ENCODE results near the gene WDSUB1.

WDSUB1 gene

DNA sequence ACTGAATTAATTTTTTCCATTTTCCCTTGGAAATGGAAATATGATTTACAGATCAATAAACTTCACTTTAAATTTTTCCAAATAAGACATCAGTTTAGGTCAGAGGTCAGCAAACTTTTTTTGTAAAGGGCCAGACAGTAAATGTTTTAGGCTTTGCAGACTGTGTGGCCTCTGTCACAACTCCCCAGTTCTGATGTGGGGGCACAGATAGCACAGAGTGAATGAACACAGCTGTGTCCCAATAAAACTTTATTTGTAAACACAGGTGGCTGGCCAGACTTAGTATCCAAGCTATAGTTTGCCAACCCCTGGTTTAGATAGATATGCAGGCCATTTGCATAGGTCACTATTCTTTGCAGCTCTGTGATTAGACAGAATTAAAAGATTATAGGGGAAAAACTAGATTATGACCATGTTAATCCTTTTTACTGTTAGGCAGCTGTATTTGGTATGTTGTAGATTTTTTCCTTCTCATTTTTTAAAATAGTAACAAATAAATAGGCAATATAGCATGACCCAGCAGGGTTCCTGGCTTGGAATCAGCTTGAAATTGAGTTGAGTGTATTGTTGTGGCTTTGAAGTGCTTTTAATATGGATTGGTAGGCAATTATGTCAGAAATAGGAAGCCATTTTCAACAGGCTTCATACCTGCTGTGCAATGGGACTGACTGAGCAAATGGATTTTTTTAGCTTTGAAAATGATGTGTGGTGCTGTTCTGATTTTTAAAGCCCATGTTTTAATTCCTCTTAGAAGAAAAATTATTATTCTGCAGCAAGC lies 59.7 kb downstream of the WDSUB1 start:
- Histone ChIP-seq H3K9ac (ENCODE audit: low read length) (no peak overlapping the region), H3K4me3 (ENCODE audit: low read depth, low read length) (no peak overlapping the region), H2BK12ac (ENCODE audit: low read length) (no peak overlapping the region), H3K79me1 (ENCODE audit: low read length) (no peaks in the 10 kb centered on the region), H3K4me1 (ENCODE audit: control insufficient read depth in 1 of 2, insufficient read depth in 2 of 2, low read length in 2 of 2) (no peaks in the 10 kb centered on the region), H2AFZ (ENCODE audit: insufficient read depth, low read length, poor library complexity) (no peak overlapping the region), H3K4ac (ENCODE audit: low read depth, low read length) (no peak overlapping the region), H3K27me3 (ENCODE audit: insufficient read depth, low read length) (no peaks in the 10 kb centered on the region), H2BK120ac (ENCODE audit: insufficient read depth, low read length, poor library complexity) (no peak overlapping the region), H3K9me3 (ENCODE audit: insufficient read depth, low read depth, low read length) (no peaks in the 10 kb centered on the region), H3K14ac (ENCODE audit: low read length) (no peak overlapping the region), H4K12ac (ENCODE audit: low read depth, low read length) (no peak overlapping the region), H3K18ac (ENCODE audit: low read length) (no peak overlapping the region), H3K4me2 (ENCODE audit: low read length) (no peak overlapping the region), H3K79me2 (ENCODE audit: control insufficient read depth, insufficient read depth, low read length, poor library complexity) (no peaks in the 10 kb centered on the region), H3K23ac (ENCODE audit: low read length) (no peak overlapping the region), H2BK5ac (ENCODE audit: low read depth, low read length, poor library complexity) (no peak overlapping the region), H3K27ac (ENCODE audit: low read depth, low read length) (no peak overlapping the region), H3K36me3 (ENCODE audit: control insufficient read depth in 1 of 2, insufficient read depth in 2 of 2, low read length in 2 of 2) (peaks cover 44 to 56% of the 10 kb centered on the region in 2 experiments), H2AK5ac (ENCODE audit: low read length) (no peak overlapping the region), H4K8ac (ENCODE audit: low read depth, low read length) (no peak overlapping the region), H4K91ac (ENCODE audit: low read depth, low read length) (no peak overlapping the region)
- DNase-seq, result no peak

- H3K9me3 ChIP-seq (ENCODE audit: insufficient read depth, low read depth, low read length), result no peaks in the 10 kb centered on the region
- H3K4me2 ChIP-seq (ENCODE audit: low read length), result no peak overlapping the region
- peak in 1 of 2 donors; percentile 14 for DNase-seq
- H3K23ac ChIP-seq (ENCODE audit: low read length), result no peak overlapping the region
- no peak overlapping the region for H4K8ac ChIP-seq (ENCODE audit: low read depth, low read length)
- peak overlapping the region; percentile 2 for H4K91ac ChIP-seq (ENCODE audit: low read depth, low read length)
- no peaks in the 10 kb centered on the region for H3K27me3 ChIP-seq (ENCODE audit: insufficient read depth, low read length)
- no peak overlapping the region for H4K12ac ChIP-seq (ENCODE audit: low read depth, low read length)
- no peak overlapping the region for H2BK5ac ChIP-seq (ENCODE audit: low read depth, low read length, poor library complexity)
- H3K79me2 ChIP-seq (ENCODE audit: control insufficient read depth, insufficient read depth, low read length, poor library complexity), result no peaks in the 10 kb centered on the region
- no peak overlapping the region for H3K4me3 ChIP-seq (ENCODE audit: low read depth, low read length)
- no peak overlapping the region for H2BK120ac ChIP-seq (ENCODE audit: insufficient read depth, low read length, poor library complexity)
- H2AK5ac ChIP-seq (ENCODE audit: low read length), result no peak overlapping the region
- no CpG with 5 or more reads among the region's 5 CpGs for WGBS (ENCODE audit: extremely low coverage, insufficient coverage, insufficient read length)
- H3K79me1 ChIP-seq (ENCODE audit: low read length), result no peaks in the 10 kb centered on the region
- no peak overlapping the region for H3K27ac ChIP-seq (ENCODE audit: low read depth, low read length)
- no peak overlapping the region for H3K14ac ChIP-seq (ENCODE audit: low read length)
- no peak overlapping the region for H2BK12ac ChIP-seq (ENCODE audit: low read length)
- H3K36me3 ChIP-seq (ENCODE audit: control insufficient read depth in 1 of 2, insufficient read depth in 2 of 2, low read length in 2 of 2), result peaks cover 44 to 57% of the 10 kb centered on the region in 2 experiments
- H3K4me1 ChIP-seq (ENCODE audit: control insufficient read depth in 1 of 2, insufficient read depth in 2 of 2, low read length in 2 of 2), result no peaks in the 10 kb centered on the region
- H3K18ac ChIP-seq (ENCODE audit: low read length), result no peak overlapping the region
- H3K9ac ChIP-seq (ENCODE audit: low read length), result no peak overlapping the region
- H2AFZ ChIP-seq (ENCODE audit: insufficient read depth, low read length, poor library complexity), result no peak overlapping the region
- H3K4ac ChIP-seq (ENCODE audit: low read depth, low read length), result no peak overlapping the region
Observed at GRCh38 chr2:159226059-159226461, 60.4 kb downstream of the WDSUB1 start.

DNA sequence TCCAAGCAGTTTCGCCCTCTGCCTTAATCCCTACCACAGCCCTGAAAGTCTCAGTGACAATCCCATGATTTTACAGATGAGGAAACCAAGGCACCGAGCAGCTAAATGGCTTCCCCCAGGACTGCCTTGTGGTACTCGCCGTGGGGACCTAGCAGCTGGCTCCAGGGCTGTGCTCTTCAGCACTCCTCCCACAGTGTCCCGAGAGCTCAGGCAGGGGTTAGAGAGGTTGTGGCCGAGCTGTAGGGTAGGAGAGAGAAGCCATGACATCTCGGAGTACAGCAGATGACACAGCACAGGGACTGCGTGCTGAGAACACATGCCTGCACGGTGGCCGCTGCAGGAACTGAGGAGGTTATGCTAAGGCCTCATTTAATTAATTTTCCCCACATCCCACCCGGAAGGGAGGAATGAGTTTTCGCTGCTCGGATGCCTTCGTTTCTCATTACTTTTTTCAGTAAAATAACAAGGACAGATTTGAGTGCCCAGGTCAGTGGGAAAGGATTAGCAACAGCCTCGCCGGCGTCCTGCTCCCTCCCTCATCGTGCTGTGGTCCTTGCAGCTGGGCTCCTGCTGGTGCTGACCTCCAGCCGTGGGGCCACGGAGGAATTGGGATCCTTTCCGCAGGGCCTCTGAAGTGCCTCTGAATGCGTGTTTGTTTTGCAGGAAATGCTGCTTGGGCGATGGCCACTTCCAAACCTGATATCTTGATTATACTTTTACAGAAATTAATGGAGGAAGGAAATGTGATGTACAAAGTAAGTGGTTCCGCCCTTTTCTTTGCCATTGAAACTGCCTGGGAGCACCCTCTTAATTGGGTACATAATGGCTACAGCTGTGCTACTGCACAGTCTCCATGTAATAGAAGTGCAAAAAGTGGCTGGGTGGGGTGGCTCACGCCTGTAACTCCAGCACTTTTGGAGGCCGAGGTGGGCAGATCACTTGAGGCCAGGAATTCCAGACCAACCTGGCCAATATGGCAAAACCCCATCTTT lies 61.2 kb downstream of the WDSUB1 start:
- Histone ChIP-seq H3K27me3 (ENCODE audit: insufficient read depth, low read length) (no peaks in the 10 kb centered on the region), H3K14ac (ENCODE audit: low read length) (no peak overlapping the region), H3K79me1 (ENCODE audit: low read length) (no peaks in the 10 kb centered on the region), H2AFZ (ENCODE audit: insufficient read depth, low read length, poor library complexity) (no peak overlapping the region), H2BK120ac (ENCODE audit: insufficient read depth, low read length, poor library complexity) (no peak overlapping the region), H4K91ac (ENCODE audit: low read depth, low read length) (no peak overlapping the region), H3K9ac (ENCODE audit: low read length) (no peak overlapping the region), H3K4me3 (ENCODE audit: low read depth, low read length) (peak overlapping the region; percentile 13), H3K4me1 (ENCODE audit: control insufficient read depth in 1 of 2, insufficient read depth in 2 of 2, low read length in 2 of 2) (no peaks in the 10 kb centered on the region), H3K4ac (ENCODE audit: low read depth, low read length) (no peak overlapping the region), H3K9me3 (ENCODE audit: insufficient read depth, low read depth, low read length) (no peaks in the 10 kb centered on the region), H2AK5ac (ENCODE audit: low read length) (no peak overlapping the region), H2BK5ac (ENCODE audit: low read depth, low read length, poor library complexity) (no peak overlapping the region), H3K4me2 (ENCODE audit: low read length) (no peak overlapping the region), H3K36me3 (ENCODE audit: control insufficient read depth in 1 of 2, insufficient read depth in 2 of 2, low read length in 2 of 2) (peaks cover 44 to 55% of the 10 kb centered on the region in 2 experiments), H3K18ac (ENCODE audit: low read length) (no peak overlapping the region), H3K23ac (ENCODE audit: low read length) (no peak overlapping the region), H4K8ac (ENCODE audit: low read depth, low read length) (no peak overlapping the region), H2BK12ac (ENCODE audit: low read length) (no peak overlapping the region), H3K79me2 (ENCODE audit: control insufficient read depth, insufficient read depth, low read length, poor library complexity) (no peaks in the 10 kb centered on the region), H4K12ac (ENCODE audit: low read depth, low read length) (no peak overlapping the region), H3K27ac (ENCODE audit: low read depth, low read length) (no peak overlapping the region)
- no peak for DNase-seq
- WGBS (ENCODE audit: extremely low coverage, insufficient coverage, insufficient read length), result no CpG with 5 or more reads among the region's 26 CpGs

GRCh38 chr2:159224061-159224813 lies 62.3 kb downstream of the WDSUB1 start:
- Histone ChIP-seq H3K4me3 (ENCODE audit: low read depth, low read length) (no peak overlapping the region), H3K18ac (ENCODE audit: low read length) (no peak overlapping the region), H3K4me2 (ENCODE audit: low read length) (no peak overlapping the region), H3K9me3 (ENCODE audit: insufficient read depth, low read depth, low read length) (no peaks in the 10 kb centered on the region), H4K91ac (ENCODE audit: low read depth, low read length) (no peak overlapping the region), H3K27ac (ENCODE audit: low read depth, low read length) (no peak overlapping the region), H3K79me2 (ENCODE audit: control insufficient read depth, insufficient read depth, low read length, poor library complexity) (no peaks in the 10 kb centered on the region), H3K36me3 (ENCODE audit: control insufficient read depth in 1 of 2, insufficient read depth in 2 of 2, low read length in 2 of 2) (peaks cover 40 to 51% of the 10 kb centered on the region in 2 experiments), H3K27me3 (ENCODE audit: insufficient read depth, low read length) (no peaks in the 10 kb centered on the region), H3K14ac (ENCODE audit: low read length) (no peak overlapping the region), H2AFZ (ENCODE audit: insufficient read depth, low read length, poor library complexity) (no peak overlapping the region), H2AK5ac (ENCODE audit: low read length) (no peak overlapping the region), H2BK120ac (ENCODE audit: insufficient read depth, low read length, poor library complexity) (no peak overlapping the region), H2BK12ac (ENCODE audit: low read length) (no peak overlapping the region), H4K8ac (ENCODE audit: low read depth, low read length) (no peak overlapping the region), H3K4ac (ENCODE audit: low read depth, low read length) (no peak overlapping the region), H3K79me1 (ENCODE audit: low read length) (no peaks in the 10 kb centered on the region), H3K23ac (ENCODE audit: low read length) (no peak overlapping the region), H3K4me1 (ENCODE audit: control insufficient read depth in 1 of 2, insufficient read depth in 2 of 2, low read length in 2 of 2) (no peaks in the 10 kb centered on the region), H2BK5ac (ENCODE audit: low read depth, low read length, poor library complexity) (no peak overlapping the region), H3K9ac (ENCODE audit: low read length) (no peak overlapping the region), H4K12ac (ENCODE audit: low read depth, low read length) (no peak overlapping the region)
- DNase-seq, result no peak
- WGBS (ENCODE audit: extremely low coverage, insufficient coverage, insufficient read length), result no CpG with 5 or more reads among the region's 17 CpGs
